Measurements from ENCODE around the gene TRIP12. TPM values are rescaled to one million over a fixed set of nuclear protein-coding genes. Genes with fewer than 3 reads are reported as not detected.

TRIP12 gene
- total and polyA plus RNA-seq, 2 of the 8 experiments (the other 6 are each of a cell fraction or from before 2014, with no cell fraction given): 23.1 to 174 TPM

GRCh38 chr2:229843613-229844012 lies 78.2 kb downstream of the TRIP12 start:
- WGBS, 2 experiments (ENCODE audit: extremely low coverage in 1 of 2, insufficient coverage in 1 of 2, insufficient read length in 1 of 2, insufficient replicate concordance in 2 of 2, low coverage in 1 of 2, low lambda C conversion rate in 2 of 2, missing lambda C conversion rate in 1 of 2): 90% methylated on average over 4 of the region's 4 CpGs; no CpG with 5 or more reads in 1 of the 2 experiments
- Histone ChIP-seq H3K9ac (replicated peaks in 1 of 4; ENCODE audit: extremely low read depth in 1 of 4, low read depth in 3 of 4, low read length in 3 of 4) (no peak overlapping the region), H3K36me3 (ENCODE audit: control insufficient read depth in 2 of 4, insufficient read depth in 4 of 4, low read length in 3 of 4) (peaks cover 0 to 4% (median 2%) of the 10 kb centered on the region in 4 experiments; a peak in 1 of 8 replicates), H2BK15ac (ENCODE audit: low read length) (no peak overlapping the region), H3K4me3 (ENCODE audit: extremely low read depth in 1 of 4, insufficient read depth in 2 of 4, low read depth in 3 of 4, low read length in 4 of 4) (no peak overlapping the region), H3K56ac (replicated peaks; ENCODE audit: insufficient read length, low read depth, low read length) (no peak overlapping the region), H4K8ac (ENCODE audit: extremely low read depth, insufficient read depth, low read length) (no peak overlapping the region), H3K4me2 (ENCODE audit: insufficient read depth in 1 of 2, low read depth in 2 of 2, low read length in 2 of 2) (no peak overlapping the region), H3K18ac (ENCODE audit: extremely low read depth, low read length) (no peak overlapping the region), H3K14ac (ENCODE audit: insufficient read length) (no peak overlapping the region), H3K27ac (ENCODE audit: low read depth, low read length) (no peak overlapping the region), H4K91ac (replicated peaks; ENCODE audit: insufficient read length, low read length) (no peak overlapping the region), H3K23ac (ENCODE audit: insufficient read length) (no peak overlapping the region), H3K9me3 (ENCODE audit: insufficient read depth in 2 of 2, low read depth in 1 of 2, low read length in 1 of 2) (no peaks in the 10 kb centered on the region), H2BK120ac (replicated peaks; ENCODE audit: low read depth, low read length) (no peak overlapping the region), H3K23me2 (ENCODE audit: low read depth, low read length) (no peaks in the 10 kb centered on the region), H3K4me1 (replicated peaks in 1 of 4; ENCODE audit: control insufficient read depth in 3 of 4, insufficient read depth in 4 of 4, low read length in 3 of 4) (no peaks in the 10 kb centered on the region), H2AK5ac (ENCODE audit: low read depth, low read length) (no peak overlapping the region), H2AFZ (ENCODE audit: low read length) (no peak overlapping the region), H2BK20ac (ENCODE audit: low read length) (no peak overlapping the region), H2BK5ac (ENCODE audit: low read depth, low read length) (no peak overlapping the region), H3K79me1 (ENCODE audit: low read depth, low read length) (no peaks in the 10 kb centered on the region), H3K27me3 (replicated peaks in 1 of 4; ENCODE audit: control insufficient read depth in 3 of 4, extremely low read depth in 1 of 4, insufficient read depth in 3 of 4, low read length in 3 of 4) (no peaks in the 10 kb centered on the region), H4K5ac (ENCODE audit: insufficient read length, low read depth, low read length) (no peak overlapping the region), H2BK12ac (ENCODE audit: low read depth, low read length) (no peak overlapping the region), H3K4ac (replicated peaks; ENCODE audit: insufficient read length, low read depth, low read length) (no peak overlapping the region), H3K79me2 (ENCODE audit: control insufficient read depth in 1 of 2, insufficient read depth in 2 of 2, low read length in 2 of 2) (peaks cover 0 to 21% of the 10 kb centered on the region in 2 experiments; a peak in 2 of 4 replicates), H4K20me1 (replicated peaks in 1 of 2; ENCODE audit: control insufficient read depth in 1 of 2, insufficient read depth in 2 of 2, low read length in 2 of 2) (peaks cover 0 to 2% of the 10 kb centered on the region in 2 experiments)
- ChIA-PET POLR2A (ENCODE audit: partially characterized antibody) (no interaction called here), CTCF (ENCODE audit: partially characterized antibody) (no interaction called here)
- FAIRE-seq: no peak
- DNase-seq (ENCODE audit: low read depth in 1 of 2, low spot score in 2 of 2): no peak
- TF ChIP-seq BCL11A (IDR thresholded peaks at IDR 0.05; ENCODE audit: low read depth in 2 of 2, low read length in 2 of 2): no peak
- no peak for TF ChIP-seq CHD2 (IDR thresholded peaks at IDR 0.05; ENCODE audit: low read length)
- no peak for TF ChIP-seq GABPA (IDR thresholded peaks at IDR 0.05; ENCODE audit: borderline replicate concordance, insufficient read depth, low read length)
- TF ChIP-seq EP300 (IDR thresholded peaks at IDR 0.05; ENCODE audit: borderline replicate concordance in 1 of 2, low read depth in 2 of 2, low read length in 2 of 2): no peak
- TF ChIP-seq SIX5 (IDR thresholded peaks at IDR 0.05; ENCODE audit: low read depth, low read length): no peak
- TF ChIP-seq KDM1A (IDR thresholded peaks at IDR 0.05; ENCODE audit: borderline replicate concordance, low read length): no peak
- no peak for TF ChIP-seq PHF8 (conservative IDR thresholded peaks at IDR 0.05; ENCODE audit: low read depth, low read length)
- no peak for TF ChIP-seq TEAD4 (IDR thresholded peaks at IDR 0.05; ENCODE audit: low read depth, low read length)
- TF ChIP-seq TCF12 (IDR thresholded peaks at IDR 0.05; ENCODE audit: low read depth, low read length): no peak
- no peak for TF ChIP-seq SP4 (IDR thresholded peaks at IDR 0.05; ENCODE audit: low read length)
- TF ChIP-seq JUN (IDR thresholded peaks at IDR 0.05; ENCODE audit: low read depth, low read length): no peak
